HepG2 (cell line): ENCODE measurements around the gene PDIA5. TPM values are rescaled to one million over a fixed set of nuclear protein-coding genes. Genes with fewer than 3 reads are reported as not detected.

Experiments
- HDAC1 ChIP-seq: sonication (generic); formaldehyde crosslinking; IDR thresholded peaks from 2 replicates; pipeline ENCODE4 v1.5.1; 2020; ENCODE audit warnings: mild to moderate bottlenecking, missing genetic modification reagents
- MAFK ChIP-seq, 2 experiments: IDR thresholded peaks in 1 of 2; conservative IDR thresholded peaks in 1 of 2; 2 replicates each; pipeline ENCODE4 v1.6.1; 2011; ENCODE audit warnings: improper control_type of control experiment in 2 of 2, low read length in 2 of 2
- NR2C2 ChIP-seq: sonication (generic); formaldehyde crosslinking; IDR thresholded peaks from 2 replicates; pipeline ENCODE4 v1.4.0; 2020; ENCODE audit warnings: missing genetic modification reagents, mild to moderate bottlenecking, moderate library complexity, borderline replicate concordance
- SETDB1 ChIP-seq: sonication (generic); formaldehyde crosslinking; IDR thresholded peaks from 2 replicates; pipeline ENCODE4 v1.5.1; 2020; ENCODE audit warnings: missing genetic modification reagents, mild to moderate bottlenecking, borderline replicate concordance
- ZNF12 ChIP-seq: sonication (generic); formaldehyde crosslinking; IDR thresholded peaks from 2 replicates; pipeline ENCODE4 v1.5.0; 2020; ENCODE audit warnings: missing genetic modification reagents
- ZNF558 ChIP-seq: sonication (generic); formaldehyde crosslinking; IDR thresholded peaks from 2 replicates; pipeline ENCODE4 v1.9.0; 2022; ENCODE audit warnings: mild to moderate bottlenecking, missing genetic modification reagents, borderline replicate concordance
- polyA plus RNA-seq, 8 experiments: library from polyadenylated mRNA; depleted of rRNA in 3 of 8; stranded (reverse) in 7 of 8; unstranded in 1 of 8; fragments of >200 nt; fragmentation: Illumina TruSeq in 4 of 8; extraction: Trizol in 4 of 8; gene quantifications; 2 replicates each; pipeline versions ENCODE4 v1.2.1 to v1.2.3, GENCODE V29; 2011 to 2016; ENCODE audit warnings: low read depth in 4 of 8, missing spikeins in 1 of 8, mixed read lengths in 1 of 8; ENCODE audit not compliant: insufficient read depth in 1 of 8
- total RNA-seq, 5 experiments: library from RNA; depleted of rRNA; stranded (reverse); fragments of >200 nt; fragmentation: Illumina TruSeq; extraction: Trizol; gene quantifications; 2 replicates each; pipeline ENCODE4 v1.2.3, GENCODE V29; 2016; ENCODE audit warnings: low read depth in 1 of 5
- TF ChIP-seq, protein P1 (sequence below): IDR thresholded peaks from 2 replicates; pipeline ENCODE4 v1.4.0; 2020; ENCODE audit warnings: mild to moderate bottlenecking, missing genetic modification reagents
- TF ChIP-seq, protein P2 (sequence below): sonication (generic); formaldehyde crosslinking; IDR thresholded peaks from 2 replicates; pipeline ENCODE4 v1.5.0; 2020; ENCODE audit warnings: mild to moderate bottlenecking, missing genetic modification reagents, borderline replicate concordance
- TF ChIP-seq, protein P3 (sequence below): IDR thresholded peaks from 2 replicates; pipeline ENCODE4 v1.6.1; 2016; ENCODE audit warnings: control low read depth
- TF ChIP-seq, protein P4 (sequence below): IDR thresholded peaks from 2 replicates; pipeline ENCODE4 v1.6.1; 2016; ENCODE audit warnings: mild to moderate bottlenecking
- TF ChIP-seq, protein P5 (sequence below): sonication (generic); formaldehyde crosslinking; IDR thresholded peaks from 2 replicates; pipeline ENCODE4 v1.8.1; 2023; ENCODE audit warnings: mild to moderate bottlenecking, moderate library complexity, missing genetic modification reagents

PDIA5 gene
- total and polyA plus RNA-seq, 2 of the 13 experiments (the other 11 are each of a cell fraction or from before 2014, with no cell fraction given) = 51.3 to 74.3 TPM

DNA sequence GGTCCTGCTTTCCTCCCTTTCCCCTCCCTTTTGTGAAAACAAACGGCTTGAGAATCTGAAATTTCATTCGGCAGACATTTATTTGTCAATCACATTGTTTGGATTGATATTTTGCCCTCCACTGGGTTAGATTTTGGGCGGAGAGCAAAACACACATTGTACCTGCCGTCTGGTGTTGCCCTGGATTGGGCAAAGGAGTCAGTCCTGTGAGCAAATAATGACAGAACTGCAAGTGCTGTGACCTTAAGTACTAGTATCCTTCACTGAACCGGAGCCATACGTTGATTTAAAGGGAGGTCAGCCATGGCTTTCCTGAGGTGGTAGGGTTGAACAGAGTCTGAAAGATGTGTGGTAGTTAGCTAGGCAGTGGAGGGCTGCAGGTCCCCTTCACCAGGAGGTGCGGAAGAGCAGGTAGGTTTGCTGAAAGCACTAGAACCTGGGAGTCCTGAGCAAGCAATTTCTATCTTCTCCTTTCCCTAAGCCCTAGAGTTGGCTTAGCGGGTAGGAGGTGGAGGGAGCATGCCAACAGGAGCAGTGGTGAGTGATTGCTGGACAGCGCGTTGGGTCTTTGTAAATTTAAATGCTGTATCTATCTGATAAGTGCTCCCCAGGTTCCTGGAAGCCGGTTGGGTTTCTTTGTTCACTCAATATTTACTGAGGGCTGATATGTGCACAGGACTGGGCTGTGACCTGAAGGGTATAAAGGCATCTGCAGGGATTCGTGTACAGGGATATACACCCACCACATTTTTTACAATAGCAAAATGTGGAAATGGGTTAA is 2.0 kb downstream of the PDIA5 start (continued):
- TF ChIP-seq, protein P1, sequence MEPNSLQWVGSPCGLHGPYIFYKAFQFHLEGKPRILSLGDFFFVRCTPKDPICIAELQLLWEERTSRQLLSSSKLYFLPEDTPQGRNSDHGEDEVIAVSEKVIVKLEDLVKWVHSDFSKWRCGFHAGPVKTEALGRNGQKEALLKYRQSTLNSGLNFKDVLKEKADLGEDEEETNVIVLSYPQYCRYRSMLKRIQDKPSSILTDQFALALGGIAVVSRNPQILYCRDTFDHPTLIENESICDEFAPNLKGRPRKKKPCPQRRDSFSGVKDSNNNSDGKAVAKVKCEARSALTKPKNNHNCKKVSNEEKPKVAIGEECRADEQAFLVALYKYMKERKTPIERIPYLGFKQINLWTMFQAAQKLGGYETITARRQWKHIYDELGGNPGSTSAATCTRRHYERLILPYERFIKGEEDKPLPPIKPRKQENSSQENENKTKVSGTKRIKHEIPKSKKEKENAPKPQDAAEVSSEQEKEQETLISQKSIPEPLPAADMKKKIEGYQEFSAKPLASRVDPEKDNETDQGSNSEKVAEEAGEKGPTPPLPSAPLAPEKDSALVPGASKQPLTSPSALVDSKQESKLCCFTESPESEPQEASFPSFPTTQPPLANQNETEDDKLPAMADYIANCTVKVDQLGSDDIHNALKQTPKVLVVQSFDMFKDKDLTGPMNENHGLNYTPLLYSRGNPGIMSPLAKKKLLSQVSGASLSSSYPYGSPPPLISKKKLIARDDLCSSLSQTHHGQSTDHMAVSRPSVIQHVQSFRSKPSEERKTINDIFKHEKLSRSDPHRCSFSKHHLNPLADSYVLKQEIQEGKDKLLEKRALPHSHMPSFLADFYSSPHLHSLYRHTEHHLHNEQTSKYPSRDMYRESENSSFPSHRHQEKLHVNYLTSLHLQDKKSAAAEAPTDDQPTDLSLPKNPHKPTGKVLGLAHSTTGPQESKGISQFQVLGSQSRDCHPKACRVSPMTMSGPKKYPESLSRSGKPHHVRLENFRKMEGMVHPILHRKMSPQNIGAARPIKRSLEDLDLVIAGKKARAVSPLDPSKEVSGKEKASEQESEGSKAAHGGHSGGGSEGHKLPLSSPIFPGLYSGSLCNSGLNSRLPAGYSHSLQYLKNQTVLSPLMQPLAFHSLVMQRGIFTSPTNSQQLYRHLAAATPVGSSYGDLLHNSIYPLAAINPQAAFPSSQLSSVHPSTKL (CRISPR knock-in tag) = no peak
- no peak for TF ChIP-seq ZNF558 (CRISPR knock-in tag)
- peak; percentile 61 for TF ChIP-seq HDAC1 (CRISPR knock-in tag)
- TF ChIP-seq, protein P2, sequence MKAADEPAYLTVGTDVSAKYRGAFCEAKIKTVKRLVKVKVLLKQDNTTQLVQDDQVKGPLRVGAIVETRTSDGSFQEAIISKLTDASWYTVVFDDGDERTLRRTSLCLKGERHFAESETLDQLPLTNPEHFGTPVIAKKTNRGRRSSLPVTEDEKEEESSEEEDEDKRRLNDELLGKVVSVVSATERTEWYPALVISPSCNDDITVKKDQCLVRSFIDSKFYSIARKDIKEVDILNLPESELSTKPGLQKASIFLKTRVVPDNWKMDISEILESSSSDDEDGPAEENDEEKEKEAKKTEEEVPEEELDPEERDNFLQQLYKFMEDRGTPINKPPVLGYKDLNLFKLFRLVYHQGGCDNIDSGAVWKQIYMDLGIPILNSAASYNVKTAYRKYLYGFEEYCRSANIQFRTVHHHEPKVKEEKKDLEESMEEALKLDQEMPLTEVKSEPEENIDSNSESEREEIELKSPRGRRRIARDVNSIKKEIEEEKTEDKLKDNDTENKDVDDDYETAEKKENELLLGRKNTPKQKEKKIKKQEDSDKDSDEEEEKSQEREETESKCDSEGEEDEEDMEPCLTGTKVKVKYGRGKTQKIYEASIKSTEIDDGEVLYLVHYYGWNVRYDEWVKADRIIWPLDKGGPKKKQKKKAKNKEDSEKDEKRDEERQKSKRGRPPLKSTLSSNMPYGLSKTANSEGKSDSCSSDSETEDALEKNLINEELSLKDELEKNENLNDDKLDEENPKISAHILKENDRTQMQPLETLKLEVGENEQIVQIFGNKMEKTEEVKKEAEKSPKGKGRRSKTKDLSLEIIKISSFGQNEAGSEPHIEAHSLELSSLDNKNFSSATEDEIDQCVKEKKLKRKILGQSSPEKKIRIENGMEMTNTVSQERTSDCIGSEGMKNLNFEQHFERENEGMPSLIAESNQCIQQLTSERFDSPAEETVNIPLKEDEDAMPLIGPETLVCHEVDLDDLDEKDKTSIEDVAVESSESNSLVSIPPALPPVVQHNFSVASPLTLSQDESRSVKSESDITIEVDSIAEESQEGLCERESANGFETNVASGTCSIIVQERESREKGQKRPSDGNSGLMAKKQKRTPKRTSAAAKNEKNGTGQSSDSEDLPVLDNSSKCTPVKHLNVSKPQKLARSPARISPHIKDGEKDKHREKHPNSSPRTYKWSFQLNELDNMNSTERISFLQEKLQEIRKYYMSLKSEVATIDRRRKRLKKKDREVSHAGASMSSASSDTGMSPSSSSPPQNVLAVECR (CRISPR knock-in tag) = peak; percentile 67; the same call in 1 of the 2 replicates
- 0 out of 4 replicates have a peak, but pooled peaks of 1 of the 2 experiments have one; percentile 21 for TF ChIP-seq MAFK (conservative IDR thresholded peaks at IDR 0.05 in 1 of 2, IDR thresholded peaks at IDR 0.05 in 1 of 2; ENCODE audit: low read length in 2 of 2)
- TF ChIP-seq, protein P3, sequence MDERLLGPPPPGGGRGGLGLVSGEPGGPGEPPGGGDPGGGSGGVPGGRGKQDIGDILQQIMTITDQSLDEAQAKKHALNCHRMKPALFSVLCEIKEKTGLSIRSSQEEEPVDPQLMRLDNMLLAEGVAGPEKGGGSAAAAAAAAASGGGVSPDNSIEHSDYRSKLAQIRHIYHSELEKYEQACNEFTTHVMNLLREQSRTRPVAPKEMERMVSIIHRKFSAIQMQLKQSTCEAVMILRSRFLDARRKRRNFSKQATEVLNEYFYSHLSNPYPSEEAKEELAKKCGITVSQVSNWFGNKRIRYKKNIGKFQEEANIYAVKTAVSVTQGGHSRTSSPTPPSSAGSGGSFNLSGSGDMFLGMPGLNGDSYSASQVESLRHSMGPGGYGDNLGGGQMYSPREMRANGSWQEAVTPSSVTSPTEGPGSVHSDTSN = no peak
- TF ChIP-seq, protein P4, sequence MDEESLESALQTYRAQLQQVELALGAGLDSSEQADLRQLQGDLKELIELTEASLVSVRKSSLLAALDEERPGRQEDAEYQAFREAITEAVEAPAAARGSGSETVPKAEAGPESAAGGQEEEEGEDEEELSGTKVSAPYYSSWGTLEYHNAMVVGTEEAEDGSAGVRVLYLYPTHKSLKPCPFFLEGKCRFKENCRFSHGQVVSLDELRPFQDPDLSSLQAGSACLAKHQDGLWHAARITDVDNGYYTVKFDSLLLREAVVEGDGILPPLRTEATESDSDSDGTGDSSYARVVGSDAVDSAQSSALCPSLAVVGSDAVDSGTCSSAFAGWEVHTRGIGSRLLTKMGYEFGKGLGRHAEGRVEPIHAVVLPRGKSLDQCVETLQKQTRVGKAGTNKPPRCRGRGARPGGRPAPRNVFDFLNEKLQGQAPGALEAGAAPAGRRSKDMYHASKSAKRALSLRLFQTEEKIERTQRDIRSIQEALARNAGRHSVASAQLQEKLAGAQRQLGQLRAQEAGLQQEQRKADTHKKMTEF = 0 out of 2 replicates have a peak, but pooled peaks have one; percentile 16
- TF ChIP-seq SETDB1 = no peak
- no peak for TF ChIP-seq NR2C2 (CRISPR knock-in tag)
- no peak for TF ChIP-seq ZNF12
- TF ChIP-seq, protein P5, sequence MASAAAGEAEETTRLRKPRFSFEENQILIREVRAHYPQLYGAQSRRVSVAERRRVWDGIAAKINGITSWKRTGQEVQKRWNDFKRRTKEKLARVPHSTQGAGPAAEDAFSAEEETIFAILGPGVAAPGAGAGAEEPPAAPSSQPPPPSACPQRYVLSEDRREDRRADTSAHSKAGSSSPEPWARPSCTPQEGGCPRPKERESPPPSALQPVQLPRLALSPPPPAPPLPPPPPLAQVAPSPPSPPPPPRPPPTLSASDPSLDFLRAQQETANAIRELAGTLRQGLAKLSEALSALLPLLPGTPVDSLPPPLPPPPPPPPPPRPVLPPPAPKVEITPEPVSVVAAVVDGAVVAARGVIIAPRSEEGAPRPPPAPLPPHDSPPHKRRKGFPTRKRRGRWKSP = 0 out of 2 replicates have a peak, but pooled peaks have one; percentile 52
